Renal pelvis (tissue), 3 donors: Measurements from ENCODE around the gene MED10. TPM values are rescaled to one million over a fixed set of nuclear protein-coding genes. Genes with fewer than 3 reads are reported as not detected.

Experiments used
- polyA plus RNA-seq, 3 donors: library from polyadenylated mRNA; unstranded; fragments of 120-200 nt; gene quantifications; one replicate each; pipeline ENCODE4 v1.2.1, GENCODE V29; 2013; ENCODE audit not compliant: insufficient read length in 3 of 3

Gene MED10
- polyA plus RNA-seq, 3 donors, result 35.2 to 37.8 (median 37.5) TPM

Other genes starting within 250 kb of the MED10 start
- under 1 TPM; 0.67 to 0.95 (median 0.82) TPM for gene UBE2QL1, start 70.3 kb upstream of the MED10 start, polyA plus RNA-seq